Fibroblast of the aortic adventitia (primary cell): ENCODE data around the gene TNFRSF13B. TPM values are rescaled to one million over a fixed set of nuclear protein-coding genes. Genes with fewer than 3 reads are reported as not detected.
"Not testable (repeated sequence)": the region's sequence is repeated elsewhere in the genome, so short reads cannot be mapped to it uniquely, and the experiment has no call there.

Experiments
- DNase-seq: peaks from one replicate; pipeline ENCODE4 v3.0.0-alpha.2; 2010; ENCODE audit warnings: low read depth
- H3K4me3 ChIP-seq: 2 replicates; pipeline ENCODE4 v1.5.1; 2011; ENCODE audit warnings: low read depth, mild to moderate bottlenecking, control low read depth, low read length, moderate library complexity
- CTCF ChIP-seq: IDR thresholded peaks from 2 replicates; pipeline ENCODE4 v1.5.1; 2011; ENCODE audit warnings: mild to moderate bottlenecking, low read length, control low read depth, inconsistent platforms; ENCODE audit not compliant: insufficient read depth
- total RNA-seq: library from RNA; depleted of rRNA; stranded (reverse); fragments of >200 nt; gene quantifications from 2 replicates; pipeline ENCODE4 v1.2.3, GENCODE V29; 2012; ENCODE audit warnings: low replicate concordance

Gene TNFRSF13B
- total RNA-seq, 1 donor: not detected

- H3K4me3 ChIP-seq: no peak overlapping the region
- no peak for DNase-seq
- no peak for TF ChIP-seq CTCF
These were observed 46.1 kb upstream of the TNFRSF13B start for GRCh38 chr17:17018021-17018441.

GRCh38 chr17:17017343-17018014 is 45.6 kb upstream of the TNFRSF13B start:
- TF ChIP-seq CTCF: no peak
- no peak for DNase-seq
- H3K4me3 ChIP-seq: no peak overlapping the region

- not testable (repeated sequence) for H3K4me3 ChIP-seq, DNase-seq
These were observed 44.6 kb upstream of the TNFRSF13B start for GRCh38 chr17:17016199-17017197.

GRCh38 chr17:17015230-17015629 is 43.3 kb upstream of the TNFRSF13B start:
- no peak for DNase-seq

GRCh38 chr17:17014748-17015124 is 42.8 kb upstream of the TNFRSF13B start:
- not testable (repeated sequence) for DNase-seq, H3K4me3 ChIP-seq

More at GRCh38 chr17:17015230-17015629, 43.3 kb upstream of the TNFRSF13B start:
- no peak for TF ChIP-seq CTCF
- H3K4me3 ChIP-seq: no peak overlapping the region

GRCh38 chr17:17013828-17014747 is 42.2 kb upstream of the TNFRSF13B start:
- DNase-seq, H3K4me3 ChIP-seq: not testable (repeated sequence)

GRCh38 chr17:17011043-17011907 is 39.4 kb upstream of the TNFRSF13B start:
- peak; percentile 89 for DNase-seq

GRCh38 chr17:17010545-17011034 is 38.7 kb upstream of the TNFRSF13B start:
- not testable (repeated sequence) for DNase-seq, H3K4me3 ChIP-seq

More at GRCh38 chr17:17011043-17011907, 39.4 kb upstream of the TNFRSF13B start:
- not testable (repeated sequence) for H3K4me3 ChIP-seq

- H3K4me3 ChIP-seq, DNase-seq: not testable (repeated sequence)
These were observed 38.1 kb upstream of the TNFRSF13B start for GRCh38 chr17:17009972-17010371.

- not testable (repeated sequence) for H3K4me3 ChIP-seq, DNase-seq
These were observed 36.9 kb upstream of the TNFRSF13B start for GRCh38 chr17:17008621-17009397.

GRCh38 chr17:17007891-17008290 is 36.0 kb upstream of the TNFRSF13B start:
- not testable (repeated sequence) for H3K4me3 ChIP-seq, DNase-seq

- DNase-seq, H3K4me3 ChIP-seq: not testable (repeated sequence)
These were observed 33.2 kb upstream of the TNFRSF13B start for GRCh38 chr17:17004997-17005614.
